Progenitor cell of endocrine pancreas (in vitro differentiated cells): Measurements from ENCODE around the gene OR5F1. TPM values are rescaled to one million over a fixed set of nuclear protein-coding genes. Genes with fewer than 3 reads are reported as not detected.

Source experiments
- DNase-seq: peaks from one replicate; pipeline ENCODE4 v3.0.0; 2021; ENCODE audit warnings: low spot score; ENCODE audit not compliant: unreplicated experiment
- H3K27ac Mint-ChIP-seq: 2 replicates; pipeline ENCODE4 v1.8.0; 2021; ENCODE audit warnings: mild to moderate bottlenecking, moderate library complexity, mixed read lengths
- H3K27me3 Mint-ChIP-seq: 2 replicates; pipeline ENCODE4 v1.8.0; 2021; ENCODE audit warnings: mixed read lengths
- H3K36me3 Mint-ChIP-seq: 2 replicates; pipeline ENCODE4 v1.8.0; 2022; ENCODE audit warnings: mixed read lengths; ENCODE audit not compliant: insufficient read depth
- H3K4me1 Mint-ChIP-seq: 2 replicates; pipeline ENCODE4 v1.8.0; 2021; ENCODE audit warnings: low read depth, mixed read lengths
- H3K4me3 Mint-ChIP-seq: 2 replicates; pipeline ENCODE4 v1.8.0; 2021; ENCODE audit warnings: low read depth, mild to moderate bottlenecking, moderate library complexity, mixed read lengths
- H3K9me3 Mint-ChIP-seq: 2 replicates; pipeline ENCODE4 v1.8.0; 2021; ENCODE audit warnings: low read depth, mixed read lengths
- long read RNA-seq: library from polyadenylated mRNA; unstranded; transcript quantifications from one replicate; pipeline ENCODE4 v2.0.0, GENCODE V29; 2020
- total RNA-seq: library from RNA; stranded (reverse); gene quantifications from 2 replicates; pipeline ENCODE4 v1.2.1, GENCODE V29; 2021
- TF ChIP-seq, protein P1 (sequence below): fragments of 200-600 bp; sonication (generic); IDR thresholded peaks from one replicate; pipeline ENCODE4 v1.5.0; 2021; ENCODE audit warnings: antibody characterized with exemption, mild to moderate bottlenecking; ENCODE audit not compliant: unreplicated experiment

OR5F1 gene
- total RNA-seq, result not detected in 2 replicates
- long read RNA-seq, result 0 reads

GRCh38 chr11:55994525-55994924, at the start of gene OR5F1:
TSS of gene OR5F1 (minus strand) at chr11:55994625. CDS start at chr11:55994625, 0 bp downstream.
- no peak for DNase-seq
- Mint-ChIP-seq H3K27me3 (no peaks in the 10 kb centered on the region), H3K9me3 (peaks cover 16% of the 10 kb centered on the region), H3K36me3 (no peaks in the 10 kb centered on the region), H3K4me3 (no peak within 1 kb of the TSS), H3K4me1 (no peaks in the 10 kb centered on the region), H3K27ac (no peak within 1 kb of the TSS)
- TF ChIP-seq, protein P1, sequence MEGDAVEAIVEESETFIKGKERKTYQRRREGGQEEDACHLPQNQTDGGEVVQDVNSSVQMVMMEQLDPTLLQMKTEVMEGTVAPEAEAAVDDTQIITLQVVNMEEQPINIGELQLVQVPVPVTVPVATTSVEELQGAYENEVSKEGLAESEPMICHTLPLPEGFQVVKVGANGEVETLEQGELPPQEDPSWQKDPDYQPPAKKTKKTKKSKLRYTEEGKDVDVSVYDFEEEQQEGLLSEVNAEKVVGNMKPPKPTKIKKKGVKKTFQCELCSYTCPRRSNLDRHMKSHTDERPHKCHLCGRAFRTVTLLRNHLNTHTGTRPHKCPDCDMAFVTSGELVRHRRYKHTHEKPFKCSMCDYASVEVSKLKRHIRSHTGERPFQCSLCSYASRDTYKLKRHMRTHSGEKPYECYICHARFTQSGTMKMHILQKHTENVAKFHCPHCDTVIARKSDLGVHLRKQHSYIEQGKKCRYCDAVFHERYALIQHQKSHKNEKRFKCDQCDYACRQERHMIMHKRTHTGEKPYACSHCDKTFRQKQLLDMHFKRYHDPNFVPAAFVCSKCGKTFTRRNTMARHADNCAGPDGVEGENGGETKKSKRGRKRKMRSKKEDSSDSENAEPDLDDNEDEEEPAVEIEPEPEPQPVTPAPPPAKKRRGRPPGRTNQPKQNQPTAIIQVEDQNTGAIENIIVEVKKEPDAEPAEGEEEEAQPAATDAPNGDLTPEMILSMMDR, result no peak

GRCh38 chr11:56027354-56027753, 32.9 kb upstream of the OR5F1 start, which contains the start of gene OR5AS1:
TSS of gene OR5AS1 (plus strand) at chr11:56027654. CDS start at chr11:56030419, 2,765 bp downstream.
- H3K27ac Mint-ChIP-seq, result no peak within 1 kb of the TSS

DNA sequence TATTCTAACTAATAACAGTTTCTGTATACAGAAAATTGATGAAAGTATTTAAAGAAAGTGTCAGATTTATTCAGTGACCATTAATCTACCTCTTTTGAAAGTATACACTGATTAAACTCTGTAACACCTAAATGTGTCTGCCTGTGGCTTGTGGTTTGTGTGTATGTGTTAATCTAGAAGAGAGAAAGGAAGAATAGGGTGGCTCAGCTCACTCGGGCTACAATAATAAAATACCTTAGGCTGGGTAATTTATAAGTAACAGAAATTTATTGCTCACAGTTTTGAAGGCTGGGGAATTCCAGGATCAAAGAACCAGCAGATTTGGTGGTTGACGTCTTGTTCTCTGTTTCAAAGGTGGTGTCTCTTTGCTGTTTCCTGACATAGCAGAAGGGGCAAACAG, 19.4 kb upstream of the OR5F1 start:
- TF ChIP-seq, protein P1, result no peak
- peaks cover 13% of the 10 kb centered on the region for H3K9me3 Mint-ChIP-seq
- H3K4me1 Mint-ChIP-seq, result peaks cover 17% of the 10 kb centered on the region

More at GRCh38 chr11:56027354-56027753, 32.9 kb upstream of the OR5F1 start, which contains the start of gene OR5AS1:
- Mint-ChIP-seq H3K36me3 (no peaks in the 10 kb centered on the region), H3K4me1 (peaks cover 3% of the 10 kb centered on the region), H3K27me3 (no peaks in the 10 kb centered on the region), H3K4me3 (no peak within 1 kb of the TSS), H3K9me3 (no peaks in the 10 kb centered on the region)
- TF ChIP-seq, protein P1, result no peak
- DNase-seq, result no peak

GRCh38 chr11:56010716-56011115, 16.3 kb upstream of the OR5F1 start:
- no peaks in the 10 kb centered on the region for H3K27me3 Mint-ChIP-seq
- H3K9me3 Mint-ChIP-seq, result peaks cover 16% of the 10 kb centered on the region
- no peak overlapping the region for H3K27ac Mint-ChIP-seq
- DNase-seq, result no peak
- H3K4me3 Mint-ChIP-seq, result no peak overlapping the region
- peaks cover 15% of the 10 kb centered on the region for H3K4me1 Mint-ChIP-seq
- TF ChIP-seq, protein P1, result no peak
- peaks cover 9% of the 10 kb centered on the region for H3K36me3 Mint-ChIP-seq

More for the DNA sequence above, 19.4 kb upstream of the OR5F1 start:
- DNase-seq, result no peak
- H3K36me3 Mint-ChIP-seq, result peaks cover 9% of the 10 kb centered on the region
- no peaks in the 10 kb centered on the region for H3K27me3 Mint-ChIP-seq
- no peak overlapping the region for H3K27ac Mint-ChIP-seq
- no peak overlapping the region for H3K4me3 Mint-ChIP-seq

DNA sequence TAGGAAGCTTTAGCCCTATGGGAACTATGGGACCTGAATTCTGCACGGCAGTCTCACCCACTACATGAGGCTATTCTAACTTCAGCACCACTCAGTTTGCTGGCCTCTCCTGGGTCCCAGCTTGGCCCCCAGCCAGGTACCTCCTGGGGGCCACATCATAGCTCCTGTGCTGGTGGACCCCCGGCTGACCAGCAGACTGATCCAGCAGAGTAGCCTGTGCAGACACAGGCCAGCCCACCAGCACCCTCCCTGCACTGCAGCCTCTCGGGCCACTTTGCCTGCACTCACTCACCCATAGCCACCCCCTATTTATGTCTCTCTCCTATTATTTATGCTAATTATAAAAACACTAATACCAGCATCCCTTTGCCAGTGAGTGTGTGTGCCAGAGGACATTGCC, 23.5 kb downstream of the OR5F1 start:
- H3K27me3 Mint-ChIP-seq, result no peaks in the 10 kb centered on the region
- peaks cover 14% of the 10 kb centered on the region for H3K9me3 Mint-ChIP-seq
- DNase-seq, result no peak
- H3K27ac Mint-ChIP-seq, result no peak overlapping the region
- TF ChIP-seq, protein P1, result no peak
- H3K36me3 Mint-ChIP-seq, result no peaks in the 10 kb centered on the region
- no peaks in the 10 kb centered on the region for H3K4me1 Mint-ChIP-seq
- H3K4me3 Mint-ChIP-seq, result no peak overlapping the region
